ENCODE measurements around the gene USP40.

Gene USP40

GRCh38 chr2:233546101-233546500, 20.5 kb downstream of the USP40 start:
- no peaks in the 10 kb centered on the region for H3K36me3 ChIP-seq
- no peaks in the 10 kb centered on the region for H3K9me3 ChIP-seq (ENCODE audit: severe bottlenecking)
- no peak overlapping the region for H3K4me3 ChIP-seq (ENCODE audit: low read depth, low read length)
- H3K27ac ChIP-seq, result no peak overlapping the region
- no peak for TF ChIP-seq CTCF (IDR thresholded peaks at IDR 0.05; ENCODE audit: low read depth, low read length)
- DNase-seq, result no peak
- H3K27me3 ChIP-seq (ENCODE audit: insufficient read depth, low read depth, severe bottlenecking), result no peaks in the 10 kb centered on the region

- TF ChIP-seq CTCF (IDR thresholded peaks at IDR 0.05; ENCODE audit: low read depth, low read length), result no peak
- no peak overlapping the region for H3K27ac ChIP-seq
- H3K36me3 ChIP-seq, result no peaks in the 10 kb centered on the region
- no peak overlapping the region for H3K4me3 ChIP-seq (ENCODE audit: low read depth, low read length)
- no peaks in the 10 kb centered on the region for H3K9me3 ChIP-seq (ENCODE audit: severe bottlenecking)
- no peaks in the 10 kb centered on the region for H3K27me3 ChIP-seq (ENCODE audit: insufficient read depth, low read depth, severe bottlenecking)
- no peak for DNase-seq
Observed at GRCh38 chr2:233544200-233544610, 22.4 kb downstream of the USP40 start.

- H3K27me3 ChIP-seq (ENCODE audit: insufficient read depth, low read depth, severe bottlenecking), result no peaks in the 10 kb centered on the region
- H3K4me3 ChIP-seq (ENCODE audit: low read depth, low read length), result no peak overlapping the region
- H3K9me3 ChIP-seq (ENCODE audit: severe bottlenecking), result no peaks in the 10 kb centered on the region
- no peak for TF ChIP-seq CTCF (IDR thresholded peaks at IDR 0.05; ENCODE audit: low read depth, low read length)
- DNase-seq, result no peak
- no peaks in the 10 kb centered on the region for H3K36me3 ChIP-seq
- H3K27ac ChIP-seq, result no peak overlapping the region
Observed at GRCh38 chr2:233542507-233542906, 24.1 kb downstream of the USP40 start.

GRCh38 chr2:233538741-233539140, 27.8 kb downstream of the USP40 start:
- H3K36me3 ChIP-seq, result no peaks in the 10 kb centered on the region
- no peaks in the 10 kb centered on the region for H3K9me3 ChIP-seq (ENCODE audit: severe bottlenecking)
- no peak overlapping the region for H3K27ac ChIP-seq
- no peak for TF ChIP-seq CTCF (IDR thresholded peaks at IDR 0.05; ENCODE audit: low read depth, low read length)
- no peaks in the 10 kb centered on the region for H3K27me3 ChIP-seq (ENCODE audit: insufficient read depth, low read depth, severe bottlenecking)
- no peak for DNase-seq
- H3K4me3 ChIP-seq (ENCODE audit: low read depth, low read length), result no peak overlapping the region

GRCh38 chr2:233535271-233535670, 31.3 kb downstream of the USP40 start:
- TF ChIP-seq CTCF (IDR thresholded peaks at IDR 0.05; ENCODE audit: low read depth, low read length), result no peak

GRCh38 chr2:233532971-233533370, 33.6 kb downstream of the USP40 start:
- TF ChIP-seq CTCF (IDR thresholded peaks at IDR 0.05; ENCODE audit: low read depth, low read length), result no peak
- Histone ChIP-seq H3K27me3 (ENCODE audit: insufficient read depth, low read depth, severe bottlenecking) (no peaks in the 10 kb centered on the region), H3K36me3 (peaks cover 2% of the 10 kb centered on the region; the same call in 1 of the 2 replicates), H3K9me3 (ENCODE audit: severe bottlenecking) (no peaks in the 10 kb centered on the region), H3K27ac (no peak overlapping the region), H3K4me3 (ENCODE audit: low read depth, low read length) (no peak overlapping the region)
- DNase-seq, result no peak

More at GRCh38 chr2:233535271-233535670, 31.3 kb downstream of the USP40 start:
- Histone ChIP-seq H3K4me3 (ENCODE audit: low read depth, low read length) (no peak overlapping the region), H3K36me3 (peaks cover 2% of the 10 kb centered on the region; the same call in 1 of the 2 replicates), H3K27me3 (ENCODE audit: insufficient read depth, low read depth, severe bottlenecking) (no peaks in the 10 kb centered on the region), H3K27ac (no peak overlapping the region), H3K9me3 (ENCODE audit: severe bottlenecking) (no peaks in the 10 kb centered on the region)
- DNase-seq, result no peak

Measured in WERI-Rb-1 (cell line).